NB4 (cell line): ENCODE results near the gene CCDC88C.

Experiments used
- DNase-seq: peaks from one replicate; pipeline ENCODE4 v3.0.0; 2010; ENCODE audit warnings: low read depth
- H3K4me3 ChIP-seq: one replicate; pipeline ENCODE4 v1.5.1; 2011; ENCODE audit warnings: mild to moderate bottlenecking, low read depth, low read length, moderate library complexity
- CTCF ChIP-seq: IDR thresholded peaks from one replicate; pipeline ENCODE4 v1.5.1; 2012; ENCODE audit warnings: low read depth, low read length
- MYC ChIP-seq: IDR thresholded peaks from 2 replicates; pipeline ENCODE4 v1.6.1; 2011; ENCODE audit warnings: low read depth, low read length
- POLR2A ChIP-seq: IDR thresholded peaks from 2 replicates; pipeline ENCODE4 v1.6.1; 2011; ENCODE audit warnings: mild to moderate bottlenecking; ENCODE audit not compliant: insufficient read length; ENCODE audit errors: extremely low read depth
- TF ChIP-seq, protein P1 (sequence below): IDR thresholded peaks from 2 replicates; pipeline ENCODE4 v1.6.1; 2011; ENCODE audit warnings: low read depth, low read length

The CCDC88C gene

GRCh38 chr14:91286530-91286937 is 131.1 kb downstream of the CCDC88C start:
- no peak for TF ChIP-seq MYC
- peak; percentile 79 for TF ChIP-seq CTCF
- DNase-seq: peak; percentile 78

DNA sequence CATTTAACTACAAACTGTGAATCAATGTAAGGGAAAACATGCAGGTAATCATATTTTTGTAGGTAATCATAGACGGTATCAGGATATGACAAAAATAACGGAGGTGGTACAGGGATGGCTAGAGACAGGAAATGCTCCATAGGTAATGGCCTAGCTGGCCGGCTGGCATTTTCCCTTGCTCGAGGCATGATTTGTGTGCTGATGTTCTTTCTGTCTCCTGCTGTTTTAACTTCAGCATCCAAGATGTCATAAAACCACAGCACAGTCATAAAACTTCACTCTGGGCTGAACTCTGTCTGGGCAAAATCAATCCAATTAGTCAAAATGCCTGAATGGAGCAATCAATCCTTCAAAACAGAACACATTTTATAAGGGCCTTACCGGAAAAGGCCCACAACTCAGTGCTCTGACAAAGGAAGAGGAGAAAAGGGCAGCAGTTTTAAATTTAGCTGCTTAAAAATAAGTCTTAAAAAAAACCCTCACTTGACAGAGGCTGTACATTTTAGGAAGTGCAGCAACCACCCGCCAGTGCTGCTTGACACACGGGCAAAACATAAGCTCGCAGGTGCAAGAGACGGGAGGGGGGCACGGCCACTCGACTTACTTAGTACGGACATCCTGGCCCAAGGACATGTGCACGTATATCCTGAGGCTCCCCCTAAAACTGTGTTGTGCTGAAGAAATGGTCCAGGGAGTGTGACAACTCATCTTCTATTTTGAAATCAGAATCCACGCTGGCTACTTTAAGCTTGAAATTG is 132.7 kb downstream of the CCDC88C start:
- H3K4me3 ChIP-seq: no peak overlapping the region
- TF ChIP-seq, protein P1, sequence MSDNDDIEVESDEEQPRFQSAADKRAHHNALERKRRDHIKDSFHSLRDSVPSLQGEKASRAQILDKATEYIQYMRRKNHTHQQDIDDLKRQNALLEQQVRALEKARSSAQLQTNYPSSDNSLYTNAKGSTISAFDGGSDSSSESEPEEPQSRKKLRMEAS: no peak
- TF ChIP-seq POLR2A (no peak), MYC (no peak), CTCF (no peak)
- DNase-seq: no peak

More at GRCh38 chr14:91286530-91286937, 131.1 kb downstream of the CCDC88C start:
- no peak overlapping the region for H3K4me3 ChIP-seq

DNA sequence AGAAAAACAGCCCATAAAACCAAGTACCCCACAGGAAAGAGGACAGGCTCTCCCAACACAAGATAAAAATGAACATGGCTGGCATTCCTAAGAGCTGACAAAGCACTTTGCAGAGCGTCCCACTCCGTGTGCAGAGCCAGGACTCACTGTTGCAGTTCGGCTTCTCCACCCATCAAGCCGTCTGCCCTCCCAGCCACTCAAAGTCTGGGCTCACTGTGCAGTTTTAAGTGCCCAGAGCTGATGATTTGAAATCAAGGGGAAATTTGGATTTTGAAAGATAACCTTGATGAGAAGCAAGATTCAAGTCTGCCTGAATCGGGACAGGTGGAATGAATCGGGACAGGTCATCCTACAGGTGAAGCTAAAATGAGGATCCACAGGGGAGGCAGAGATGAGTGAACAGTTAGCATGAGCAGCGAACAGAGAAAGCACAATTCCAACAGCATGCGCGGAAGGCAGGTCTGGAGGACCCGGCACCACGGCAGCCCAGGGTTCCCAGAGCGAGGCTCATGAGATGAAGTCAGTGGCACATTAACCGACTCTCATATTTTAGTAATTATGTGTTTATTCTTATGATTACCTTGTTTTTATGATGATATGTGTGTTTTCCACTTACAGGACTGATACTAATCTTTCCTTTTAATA is 133.4 kb downstream of the CCDC88C start:
- TF ChIP-seq, protein P1: no peak
- TF ChIP-seq POLR2A (no peak), MYC (no peak), CTCF (no peak)
- no peak for DNase-seq
- no peak overlapping the region for H3K4me3 ChIP-seq

GRCh38 chr14:91283666-91284065 is 134.0 kb downstream of the CCDC88C start:
- H3K4me3 ChIP-seq: no peak overlapping the region
- DNase-seq: no peak

DNA sequence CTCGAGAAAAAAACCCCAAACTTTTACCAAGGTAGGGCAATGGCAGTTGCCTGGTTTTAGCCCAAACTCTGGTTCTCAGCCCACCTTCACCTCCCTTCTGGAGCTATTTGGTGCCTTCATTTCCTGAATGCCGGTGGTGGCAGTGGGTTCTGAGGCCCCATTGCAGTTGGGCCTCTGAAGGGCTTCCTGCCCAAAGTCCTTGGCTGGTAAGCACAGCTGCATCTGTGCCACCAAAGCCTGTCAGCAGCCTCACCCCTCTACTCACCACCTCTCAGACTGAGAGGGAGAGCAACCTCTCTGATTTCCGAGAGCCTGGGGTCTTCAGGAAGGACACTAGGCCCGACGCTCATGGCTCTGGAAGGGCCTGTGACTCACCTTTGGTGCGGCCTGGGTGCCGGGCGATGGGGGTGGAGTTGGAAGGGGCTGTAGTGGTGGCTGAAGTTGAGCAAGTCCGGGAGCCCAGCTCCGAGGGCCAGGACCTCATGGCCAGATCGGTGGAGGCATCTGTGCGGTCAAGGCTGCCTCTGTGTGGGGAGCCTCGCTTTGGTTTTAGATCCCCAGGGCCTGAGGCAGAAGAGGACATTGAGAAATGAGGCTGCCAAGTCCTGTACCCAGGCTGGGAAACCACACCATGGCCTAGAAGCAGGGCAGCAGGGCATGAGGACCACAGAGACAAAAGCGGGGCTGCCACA is 134.5 kb downstream of the CCDC88C start:
- DNase-seq: no peak
- TF ChIP-seq POLR2A (no peak), CTCF (no peak)
- no peak overlapping the region for H3K4me3 ChIP-seq

More at GRCh38 chr14:91283666-91284065, 134.0 kb downstream of the CCDC88C start:
- TF ChIP-seq POLR2A (no peak), CTCF (no peak), MYC (no peak)
- TF ChIP-seq, protein P1: no peak
